ENCODE measurements around the gene ST6GALNAC1.

Gene ST6GALNAC1

DNA sequence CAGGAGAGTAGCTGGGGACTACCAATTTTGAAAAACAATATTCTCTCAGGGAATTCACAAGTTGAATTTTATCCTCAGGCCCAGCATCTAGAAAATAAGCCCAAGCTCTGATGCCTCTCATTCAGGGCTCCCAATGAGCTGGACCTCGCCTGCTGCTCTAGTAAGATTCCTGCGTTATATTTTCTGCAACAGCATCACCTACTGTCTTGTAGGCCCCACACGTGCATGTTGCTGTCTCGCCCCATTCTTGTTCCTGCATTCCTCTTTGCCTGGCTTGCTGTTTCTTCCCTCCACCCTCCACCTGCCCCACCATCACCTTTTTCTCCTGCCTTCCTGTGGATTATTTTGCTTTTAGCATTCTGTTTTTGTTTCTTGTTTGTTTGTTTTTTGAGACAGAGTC is 49.6 kb downstream of the ST6GALNAC1 start:
- H3K27me3 Mint-ChIP-seq (ENCODE audit: low read depth) = peaks cover 21% of the 10 kb centered on the region
- peaks cover 5% of the 10 kb centered on the region for H3K4me1 Mint-ChIP-seq
- H3K4me3 Mint-ChIP-seq = no peak overlapping the region
- TF ChIP-seq, protein P1, sequence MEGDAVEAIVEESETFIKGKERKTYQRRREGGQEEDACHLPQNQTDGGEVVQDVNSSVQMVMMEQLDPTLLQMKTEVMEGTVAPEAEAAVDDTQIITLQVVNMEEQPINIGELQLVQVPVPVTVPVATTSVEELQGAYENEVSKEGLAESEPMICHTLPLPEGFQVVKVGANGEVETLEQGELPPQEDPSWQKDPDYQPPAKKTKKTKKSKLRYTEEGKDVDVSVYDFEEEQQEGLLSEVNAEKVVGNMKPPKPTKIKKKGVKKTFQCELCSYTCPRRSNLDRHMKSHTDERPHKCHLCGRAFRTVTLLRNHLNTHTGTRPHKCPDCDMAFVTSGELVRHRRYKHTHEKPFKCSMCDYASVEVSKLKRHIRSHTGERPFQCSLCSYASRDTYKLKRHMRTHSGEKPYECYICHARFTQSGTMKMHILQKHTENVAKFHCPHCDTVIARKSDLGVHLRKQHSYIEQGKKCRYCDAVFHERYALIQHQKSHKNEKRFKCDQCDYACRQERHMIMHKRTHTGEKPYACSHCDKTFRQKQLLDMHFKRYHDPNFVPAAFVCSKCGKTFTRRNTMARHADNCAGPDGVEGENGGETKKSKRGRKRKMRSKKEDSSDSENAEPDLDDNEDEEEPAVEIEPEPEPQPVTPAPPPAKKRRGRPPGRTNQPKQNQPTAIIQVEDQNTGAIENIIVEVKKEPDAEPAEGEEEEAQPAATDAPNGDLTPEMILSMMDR (IDR thresholded peaks at IDR 0.05; ENCODE audit: unreplicated experiment in 3 of 3) = no peak
- H3K36me3 Mint-ChIP-seq (ENCODE audit: low read depth) = no peaks in the 10 kb centered on the region
- H3K27ac Mint-ChIP-seq = no peak overlapping the region
- H3K9me3 Mint-ChIP-seq = peaks cover 5% of the 10 kb centered on the region

DNA sequence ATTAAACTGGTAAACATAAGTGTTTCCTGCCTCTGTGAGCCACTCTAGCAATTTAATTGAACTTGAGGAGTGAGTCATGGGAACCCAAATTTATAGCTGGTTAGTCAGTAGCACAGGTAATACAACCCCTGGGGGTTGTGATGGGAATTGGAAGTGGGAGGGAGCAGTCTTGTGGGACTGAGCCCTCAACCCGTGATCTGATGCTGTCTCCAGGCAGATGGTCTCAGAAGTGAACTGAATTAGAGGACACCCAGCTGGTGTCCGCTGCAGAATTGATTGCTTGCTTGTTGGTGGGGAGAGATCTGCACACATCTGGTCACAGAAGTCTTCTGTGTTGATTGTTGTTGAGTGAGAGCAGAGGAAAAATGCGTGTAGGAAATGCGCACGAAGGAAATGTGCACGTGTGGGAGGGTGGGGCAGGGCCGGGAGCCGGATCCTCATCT is 50.2 kb downstream of the ST6GALNAC1 start:
- Mint-ChIP-seq H3K27ac (no peak overlapping the region), H3K4me1 (peaks cover 7% of the 10 kb centered on the region)

DNA sequence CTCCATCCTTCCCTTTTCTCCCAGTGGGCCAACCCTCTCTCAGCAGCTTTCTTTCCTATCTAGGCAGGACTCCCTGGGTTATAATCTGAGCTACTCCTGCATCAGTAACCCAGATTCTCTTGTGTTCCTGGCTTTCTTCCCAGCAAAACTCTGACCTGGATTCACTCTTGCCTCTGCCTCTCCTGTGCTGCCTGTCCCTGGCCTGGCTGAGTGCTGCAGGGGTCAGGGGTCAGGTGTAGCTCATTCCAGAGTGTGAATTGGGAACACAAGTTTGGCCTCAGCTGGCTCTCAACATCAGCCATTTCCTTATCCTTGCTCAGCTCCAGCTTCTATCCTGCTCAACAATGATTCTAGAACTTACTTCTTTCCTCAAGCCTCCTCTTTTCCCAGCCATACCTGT is 55.4 kb downstream of the ST6GALNAC1 start:
- Mint-ChIP-seq H3K4me3 (peak overlapping the region; percentile 13 to 57 (median 34)), H3K4me1 (peaks cover 17% of the 10 kb centered on the region), H3K27me3 (ENCODE audit: low read depth) (peaks cover 64% of the 10 kb centered on the region), H3K27ac (no peak overlapping the region), H3K36me3 (ENCODE audit: low read depth) (no peaks in the 10 kb centered on the region), H3K9me3 (peaks cover 5% of the 10 kb centered on the region)
- TF ChIP-seq, protein P1 (IDR thresholded peaks at IDR 0.05; ENCODE audit: unreplicated experiment in 3 of 3) = no peak

More for the DNA sequence above, 50.2 kb downstream of the ST6GALNAC1 start:
- TF ChIP-seq, protein P1 (IDR thresholded peaks at IDR 0.05; ENCODE audit: unreplicated experiment in 3 of 3) = no peak
- Mint-ChIP-seq H3K36me3 (ENCODE audit: low read depth) (no peaks in the 10 kb centered on the region), H3K4me3 (no peak overlapping the region), H3K9me3 (peaks cover 5% of the 10 kb centered on the region), H3K27me3 (ENCODE audit: low read depth) (peaks cover 22% of the 10 kb centered on the region)

DNA sequence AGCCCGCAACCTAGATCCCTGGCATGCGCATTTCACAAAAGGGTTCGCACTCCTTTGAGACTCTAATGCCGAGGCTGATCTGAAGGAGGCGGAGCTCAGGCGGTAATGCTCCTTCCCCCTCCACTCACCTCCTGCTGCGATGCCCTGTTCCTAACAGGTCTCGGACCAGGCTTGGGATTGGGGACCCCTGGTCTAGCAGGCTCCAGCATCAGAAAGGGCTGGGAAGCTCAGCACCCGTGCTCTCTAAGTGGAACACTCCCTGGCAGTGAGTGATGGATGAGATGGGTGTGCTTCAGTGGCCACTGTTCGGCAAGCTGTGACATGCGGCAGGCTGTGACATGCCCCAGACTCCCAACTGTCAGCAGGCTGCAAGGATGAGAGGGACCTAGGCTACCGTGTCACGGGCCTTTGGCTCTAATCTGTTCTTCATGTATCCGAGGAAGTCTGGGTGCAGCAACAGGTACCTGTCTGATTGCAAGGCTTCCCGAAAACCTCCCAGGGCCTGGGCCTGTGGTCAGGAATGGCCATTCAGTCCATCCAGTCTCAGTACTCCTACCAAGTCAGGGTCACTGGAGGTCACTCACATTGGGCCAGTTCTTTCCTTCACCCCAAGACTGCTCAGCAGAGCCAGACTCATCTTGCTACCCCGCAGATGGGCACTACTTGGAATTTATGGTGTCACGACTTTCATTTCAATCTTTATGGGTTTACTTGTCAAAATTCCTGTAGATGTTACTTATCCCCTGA is 56.6 kb downstream of the ST6GALNAC1 start:
- H3K4me1 Mint-ChIP-seq = peaks cover 17% of the 10 kb centered on the region
- peaks cover 5% of the 10 kb centered on the region for H3K9me3 Mint-ChIP-seq
- TF ChIP-seq, protein P1 (IDR thresholded peaks at IDR 0.05; ENCODE audit: unreplicated experiment in 3 of 3) = no peak
- peaks cover 75% of the 10 kb centered on the region for H3K27me3 Mint-ChIP-seq (ENCODE audit: low read depth)
- peak overlapping the region; percentile 52 to 59 (median 58) for H3K4me3 Mint-ChIP-seq
- H3K27ac Mint-ChIP-seq = no peak overlapping the region
- H3K36me3 Mint-ChIP-seq (ENCODE audit: low read depth) = no peaks in the 10 kb centered on the region

DNA sequence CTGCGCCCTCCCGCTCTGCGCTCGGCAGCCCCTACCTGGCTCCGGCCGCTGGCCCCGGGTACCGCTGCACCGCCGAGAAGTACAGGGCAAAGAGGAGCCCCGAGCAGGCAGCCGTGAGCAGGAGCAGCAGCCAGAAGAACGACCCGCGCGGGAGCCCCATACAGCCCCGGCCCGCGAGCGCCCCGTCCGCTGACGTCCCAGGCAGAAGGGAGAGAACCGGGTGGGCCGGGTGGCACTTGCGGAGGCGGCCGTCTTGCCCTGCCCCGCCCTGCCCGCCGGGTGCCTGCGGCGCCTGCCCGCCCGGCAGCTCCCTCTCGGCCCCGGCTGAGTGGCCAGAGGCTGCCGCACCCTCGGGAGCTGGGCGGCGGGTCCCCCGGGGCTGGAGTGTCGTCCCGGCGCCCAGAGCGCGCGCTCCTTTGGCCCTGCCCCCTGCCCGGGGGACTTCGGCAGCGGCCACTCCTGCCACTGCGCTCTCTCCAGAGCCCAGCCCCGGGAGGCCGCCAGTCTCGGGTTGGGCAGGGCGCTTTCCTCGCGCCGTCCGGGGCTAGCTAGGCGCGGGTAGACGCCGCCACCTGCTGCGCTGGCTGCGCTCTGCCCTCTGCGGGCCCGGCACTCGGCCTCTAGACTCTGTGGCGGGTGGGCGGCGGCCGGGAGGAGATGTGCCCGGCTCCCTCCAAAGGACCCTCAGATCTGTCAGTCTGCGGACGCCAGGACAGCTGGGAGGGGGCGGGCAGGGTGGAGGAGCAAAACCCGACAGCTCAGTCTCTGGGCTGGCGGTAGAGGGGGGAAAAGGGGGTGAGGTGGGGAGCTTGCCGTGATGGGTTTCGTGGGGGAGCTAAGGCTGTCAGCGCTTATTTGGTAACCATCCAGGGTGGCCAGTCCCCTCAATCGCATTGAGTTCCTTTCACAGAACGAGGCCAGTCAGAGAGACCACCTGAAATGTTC is 57.6 kb downstream of the ST6GALNAC1 start, which contains the start of gene ST6GALNAC2:
ST6GALNAC2 (minus strand) TSS at position 212 of the 945 bp plus-strand sequence; CDS start at position 160, 52 bp downstream.
- no peaks in the 10 kb centered on the region for H3K36me3 Mint-ChIP-seq (ENCODE audit: low read depth)
- H3K9me3 Mint-ChIP-seq = peaks cover 5% of the 10 kb centered on the region
- H3K27me3 Mint-ChIP-seq (ENCODE audit: low read depth) = peaks cover 77% of the 10 kb centered on the region
- H3K4me3 Mint-ChIP-seq = peak within 1 kb of the TSS; percentile 74 to 81 (median 74)
- no peak within 1 kb of the TSS for H3K27ac Mint-ChIP-seq
- H3K4me1 Mint-ChIP-seq = peaks cover 17% of the 10 kb centered on the region
- TF ChIP-seq, protein P1 (IDR thresholded peaks at IDR 0.05; ENCODE audit: unreplicated experiment in 3 of 3) = peak in 2 of 3 experiments; percentile 4 to 34
